Stimulated activated naive CD8-positive, alpha-beta T cell treated with anti-CD3 and anti-CD28 coated beads, Interleukin-15, amount 100 ng/mL, for 72 hours (primary cell): ENCODE data around the gene POLR1B.

Experiments used
- ATAC-seq: fragments of 150-1000 bp; cut with Tn5 transposase; 2 replicates; pipeline ENCODE4 v1.10.0; 2021; ENCODE audit warnings: mild to moderate bottlenecking, moderate library complexity
- DNase-seq, 2 donors: peaks; one replicate each; pipeline ENCODE4 v3.0.0; 2021 to 2022
- H3K27ac Mint-ChIP-seq, 2 donors: one replicate each; pipeline ENCODE4 v1.8.0; 2022; ENCODE audit warnings: mild to moderate bottlenecking in 2 of 2, mixed read lengths in 2 of 2, moderate library complexity in 2 of 2
- H3K27me3 Mint-ChIP-seq: one replicate; pipeline ENCODE4 v1.8.0; 2022; ENCODE audit warnings: mixed read lengths
- H3K4me1 Mint-ChIP-seq: one replicate; pipeline ENCODE4 v1.8.0; 2022; ENCODE audit warnings: mild to moderate bottlenecking, mixed read lengths
- H3K4me3 Mint-ChIP-seq, 2 donors: one replicate each; pipeline ENCODE4 v1.8.0; 2022; ENCODE audit warnings: mild to moderate bottlenecking in 2 of 2, mixed read lengths in 2 of 2, moderate library complexity in 1 of 2
- H3K9me3 Mint-ChIP-seq, 2 donors: one replicate each; pipeline ENCODE4 v1.8.0; 2022; ENCODE audit warnings: mixed read lengths in 2 of 2

Gene POLR1B

GRCh38 chr2:112580084-112580483 is 37.8 kb downstream of the POLR1B start:
- ATAC-seq, result no peak
- no peak for DNase-seq
- Mint-ChIP-seq H3K27me3 (no peaks in the 10 kb centered on the region), H3K9me3 (no peaks in the 10 kb centered on the region), H3K27ac (no peak overlapping the region), H3K4me3 (no peak overlapping the region), H3K4me1 (peaks cover 22% of the 10 kb centered on the region)

- Mint-ChIP-seq H3K4me1 (peaks cover 41% of the 10 kb centered on the region), H3K4me3 (no peak overlapping the region), H3K27me3 (no peaks in the 10 kb centered on the region), H3K9me3 (no peaks in the 10 kb centered on the region), H3K27ac (no peak overlapping the region)
- peak; percentile 10 to 21 for DNase-seq
- peak; percentile 13 for ATAC-seq
Observed at GRCh38 chr2:112582314-112582746, 40.1 kb downstream of the POLR1B start.

GRCh38 chr2:112583497-112584133 is 41.4 kb downstream of the POLR1B start:
- Mint-ChIP-seq H3K4me1 (peaks cover 42% of the 10 kb centered on the region), H3K27me3 (no peaks in the 10 kb centered on the region), H3K27ac (peak overlapping the region; percentile 98 to 99), H3K4me3 (peak overlapping the region; percentile 96 to 97), H3K9me3 (no peaks in the 10 kb centered on the region)
- ATAC-seq (no peak), DNase-seq (peak in 1 of 2 donors; percentile 10)

DNA sequence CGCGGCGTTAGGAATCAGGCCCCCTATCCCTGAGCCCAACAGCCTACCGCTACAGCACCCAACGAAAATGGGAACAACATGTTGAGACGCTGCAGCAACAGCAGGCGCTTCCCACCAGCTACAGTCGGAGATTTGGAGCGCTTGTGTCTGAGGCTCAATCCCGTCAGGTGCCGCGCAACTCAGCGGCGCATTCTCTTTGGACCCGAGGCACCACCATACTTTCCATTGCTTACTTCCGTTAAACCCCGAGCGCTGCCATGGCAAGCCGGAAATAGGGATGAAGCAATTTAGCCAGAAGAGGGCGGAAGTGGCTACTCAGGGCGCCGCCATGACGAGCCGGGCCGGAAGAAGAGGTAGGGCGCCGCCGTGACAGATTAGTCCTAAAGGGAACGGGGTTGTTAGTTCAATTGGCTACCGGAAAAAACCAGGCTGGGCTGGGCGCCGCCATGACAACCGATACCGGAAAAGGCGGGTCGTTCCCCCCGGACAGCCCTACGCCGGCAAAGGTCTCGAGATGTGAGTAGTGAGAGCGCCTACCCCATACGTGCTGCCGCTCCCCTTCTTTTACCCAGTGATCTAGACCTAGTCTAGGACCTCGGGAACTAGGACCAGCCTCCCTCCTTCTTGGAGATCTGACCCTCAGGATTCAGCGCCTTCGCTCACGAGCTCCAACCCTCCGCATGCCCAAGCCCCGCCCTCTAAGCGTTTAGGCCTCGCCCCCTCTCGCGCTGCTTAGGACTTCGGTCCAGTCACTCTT is 42.0 kb downstream of the POLR1B start, which contains the start of gene CHCHD5:
Gene CHCHD5, plus strand, starts transcription at position 476 of the 757 bp plus-strand sequence. Its CDS starts 39 bp downstream, at position 515.
- peak; percentile 92 to 96 for DNase-seq
- Mint-ChIP-seq H3K27ac (peak within 1 kb of the TSS; percentile 98 to 99), H3K4me1 (peaks cover 42% of the 10 kb centered on the region), H3K9me3 (no peaks in the 10 kb centered on the region), H3K4me3 (peak within 1 kb of the TSS; percentile 96 to 97), H3K27me3 (no peaks in the 10 kb centered on the region)
- peak; percentile 92 for ATAC-seq

- no peaks in the 10 kb centered on the region for H3K27me3 Mint-ChIP-seq
- H3K4me1 Mint-ChIP-seq, result peaks cover 42% of the 10 kb centered on the region
Observed at GRCh38 chr2:112584891-112585250, 42.6 kb downstream of the POLR1B start.

GRCh38 chr2:112585400-112585799 is 43.1 kb downstream of the POLR1B start:
- H3K4me1 Mint-ChIP-seq, result peaks cover 42% of the 10 kb centered on the region
- ATAC-seq, result no peak
- H3K9me3 Mint-ChIP-seq, result no peaks in the 10 kb centered on the region
- DNase-seq, result no peak
- H3K27ac Mint-ChIP-seq, result peak overlapping the region; percentile 98 to 99
- H3K4me3 Mint-ChIP-seq, result peak overlapping the region; percentile 96 to 97
- H3K27me3 Mint-ChIP-seq, result no peaks in the 10 kb centered on the region

More at GRCh38 chr2:112584891-112585250, 42.6 kb downstream of the POLR1B start:
- H3K9me3 Mint-ChIP-seq, result no peaks in the 10 kb centered on the region
- ATAC-seq (no peak), DNase-seq (no peak)
- peak overlapping the region; percentile 98 to 99 for H3K27ac Mint-ChIP-seq
- peak overlapping the region; percentile 96 to 97 for H3K4me3 Mint-ChIP-seq

DNA sequence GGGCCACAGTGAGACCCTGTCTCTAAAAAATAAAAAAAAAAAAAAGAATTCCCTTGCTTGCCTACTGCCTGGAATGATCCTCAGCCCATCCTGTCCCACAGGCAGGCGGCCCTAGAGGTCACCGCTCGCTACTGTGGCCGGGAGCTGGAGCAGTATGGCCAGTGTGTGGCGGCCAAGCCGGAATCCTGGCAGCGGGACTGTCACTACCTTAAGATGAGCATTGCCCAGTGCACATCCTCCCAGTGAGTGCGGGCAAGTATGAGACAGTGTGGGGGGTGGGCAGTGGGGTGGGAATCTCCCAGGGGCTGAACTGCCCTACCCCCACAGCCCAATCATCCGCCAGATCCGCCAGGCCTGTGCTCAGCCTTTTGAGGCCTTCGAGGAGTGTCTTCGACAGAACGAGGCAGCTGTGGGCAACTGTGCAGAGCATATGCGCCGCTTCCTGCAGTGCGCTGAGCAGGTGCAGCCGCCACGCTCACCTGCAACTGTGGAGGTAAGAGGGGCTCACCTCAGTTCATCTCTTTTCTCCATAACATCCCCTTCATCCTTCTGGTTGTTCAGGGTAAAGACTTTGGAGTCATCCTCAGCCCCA is 43.7 kb downstream of the POLR1B start:
- DNase-seq, result no peak
- no peak for ATAC-seq
- Mint-ChIP-seq H3K27ac (peak overlapping the region in 1 of 2 donors; percentile 28), H3K27me3 (no peaks in the 10 kb centered on the region), H3K4me1 (peaks cover 42% of the 10 kb centered on the region), H3K4me3 (peak overlapping the region in 1 of 2 donors; percentile 97), H3K9me3 (no peaks in the 10 kb centered on the region)

- H3K9me3 Mint-ChIP-seq, result no peaks in the 10 kb centered on the region
- H3K4me1 Mint-ChIP-seq, result peaks cover 29% of the 10 kb centered on the region
- no peak overlapping the region for H3K27ac Mint-ChIP-seq
- no peak overlapping the region for H3K4me3 Mint-ChIP-seq
- DNase-seq, result no peak
- no peaks in the 10 kb centered on the region for H3K27me3 Mint-ChIP-seq
- no peak for ATAC-seq
Observed at GRCh38 chr2:112588611-112589045, 46.4 kb downstream of the POLR1B start.

DNA sequence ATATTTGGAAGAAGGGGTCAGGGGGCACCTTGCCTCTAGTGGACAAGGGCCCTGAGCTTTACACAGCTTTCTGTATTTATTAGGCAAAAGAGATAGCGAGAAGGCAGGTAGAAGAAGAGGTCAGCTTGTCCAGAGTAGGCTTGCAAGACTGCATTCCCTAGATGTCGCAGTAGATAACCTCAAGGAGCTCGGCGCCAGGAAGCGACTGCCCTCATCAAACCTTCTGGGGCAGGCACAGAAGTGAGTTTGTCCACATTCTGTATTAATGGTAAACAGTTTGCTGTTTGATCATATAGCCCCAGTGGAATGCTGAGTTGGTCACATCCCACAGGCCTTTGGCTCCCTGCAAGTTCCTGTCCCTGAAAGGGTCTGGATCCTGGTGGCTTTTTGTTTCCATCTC is 49.1 kb downstream of the POLR1B start:
- Mint-ChIP-seq H3K4me3 (no peak overlapping the region), H3K27me3 (no peaks in the 10 kb centered on the region), H3K27ac (no peak overlapping the region), H3K4me1 (peaks cover 10% of the 10 kb centered on the region), H3K9me3 (no peaks in the 10 kb centered on the region)
- DNase-seq (no peak), ATAC-seq (no peak)

GRCh38 chr2:112593736-112594135 is 51.5 kb downstream of the POLR1B start:
- no peak overlapping the region for H3K4me3 Mint-ChIP-seq
- H3K27me3 Mint-ChIP-seq, result no peaks in the 10 kb centered on the region
- DNase-seq (no peak), ATAC-seq (no peak)
- no peak overlapping the region for H3K27ac Mint-ChIP-seq
- H3K9me3 Mint-ChIP-seq, result no peaks in the 10 kb centered on the region
- no peaks in the 10 kb centered on the region for H3K4me1 Mint-ChIP-seq

- no peaks in the 10 kb centered on the region for H3K9me3 Mint-ChIP-seq
- no peak for DNase-seq
- H3K27me3 Mint-ChIP-seq, result no peaks in the 10 kb centered on the region
- ATAC-seq, result no peak
- H3K27ac Mint-ChIP-seq, result no peak overlapping the region
- H3K4me1 Mint-ChIP-seq, result peaks cover 7% of the 10 kb centered on the region
- H3K4me3 Mint-ChIP-seq, result no peak overlapping the region
Observed at GRCh38 chr2:112597537-112598322, 55.5 kb downstream of the POLR1B start.

GRCh38 chr2:112600634-112601033 is 58.4 kb downstream of the POLR1B start:
- ATAC-seq (no peak), DNase-seq (no peak)
- Mint-ChIP-seq H3K9me3 (no peaks in the 10 kb centered on the region), H3K4me3 (no peak overlapping the region), H3K4me1 (peaks cover 7% of the 10 kb centered on the region), H3K27ac (no peak overlapping the region), H3K27me3 (no peaks in the 10 kb centered on the region)

DNA sequence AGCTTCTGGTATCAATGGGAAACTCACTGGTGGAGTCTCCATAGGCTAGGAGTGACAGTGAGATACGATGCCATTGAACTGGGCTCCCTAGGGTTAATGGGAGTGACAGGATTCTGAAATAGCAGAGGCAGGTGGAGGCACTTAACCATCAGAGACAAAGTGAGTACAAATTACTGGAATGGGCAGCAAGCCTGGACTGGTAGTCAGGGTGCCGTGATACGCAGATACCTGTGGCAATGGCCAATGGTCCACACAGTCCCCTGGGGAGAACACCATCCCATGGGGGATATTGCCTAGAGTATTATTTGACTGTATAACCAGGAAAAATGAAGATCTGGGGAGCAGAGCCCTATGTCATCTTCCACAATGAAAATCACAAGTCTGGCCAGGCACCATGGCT is 59.5 kb downstream of the POLR1B start:
- Mint-ChIP-seq H3K4me1 (peaks cover 7% of the 10 kb centered on the region), H3K9me3 (no peaks in the 10 kb centered on the region), H3K4me3 (no peak overlapping the region), H3K27ac (peak overlapping the region in 1 of 2 donors; percentile 2), H3K27me3 (no peaks in the 10 kb centered on the region)
- ATAC-seq, result no peak
- no peak for DNase-seq

- H3K9me3 Mint-ChIP-seq, result no peaks in the 10 kb centered on the region
- no peak overlapping the region for H3K4me3 Mint-ChIP-seq
- DNase-seq (no peak), ATAC-seq (no peak)
- no peaks in the 10 kb centered on the region for H3K27me3 Mint-ChIP-seq
- H3K4me1 Mint-ChIP-seq, result peaks cover 7% of the 10 kb centered on the region
- H3K27ac Mint-ChIP-seq, result no peak overlapping the region
Observed at GRCh38 chr2:112602917-112603316, 60.7 kb downstream of the POLR1B start.

DNA sequence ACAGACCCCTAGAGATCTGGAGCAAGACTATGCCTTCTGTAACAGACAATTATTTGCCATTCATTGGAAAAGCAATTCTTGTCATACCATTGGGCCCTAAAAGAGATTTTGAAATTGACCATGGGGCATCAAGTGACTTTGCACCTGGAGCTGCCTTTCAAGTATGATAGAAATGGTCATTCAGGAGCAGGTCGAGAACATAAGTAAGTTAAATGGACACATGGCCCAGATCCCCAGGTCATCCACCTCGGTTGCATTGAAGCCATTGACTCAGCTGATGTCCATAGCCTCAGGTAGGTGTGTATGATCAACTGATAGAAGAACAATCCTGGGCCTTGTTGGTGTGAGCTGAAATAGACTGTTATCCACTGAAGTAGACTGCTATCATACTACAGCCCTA is 61.5 kb downstream of the POLR1B start:
- DNase-seq (no peak), ATAC-seq (no peak)
- no peak overlapping the region for H3K4me3 Mint-ChIP-seq
- peaks cover 7% of the 10 kb centered on the region for H3K4me1 Mint-ChIP-seq
- H3K9me3 Mint-ChIP-seq, result no peaks in the 10 kb centered on the region
- H3K27me3 Mint-ChIP-seq, result no peaks in the 10 kb centered on the region
- H3K27ac Mint-ChIP-seq, result peak overlapping the region in 1 of 2 donors; percentile 20
